GM18505 (cell line): ENCODE measurements around the gene PLRG1.
"Not testable (repeated sequence)": the region's sequence is repeated elsewhere in the genome, so short reads cannot be mapped to it uniquely, and the experiment has no call there.

Experiments
- ATAC-seq: cut with Tn5 transposase; IDR thresholded peaks from one replicate; pipeline ENCODE4 v1.9.1; 2021; ENCODE audit not compliant: unreplicated experiment
- POLR2A ChIP-seq: IDR thresholded peaks from 4 replicates; pipeline ENCODE4 v1.6.1; 2011; ENCODE audit warnings: borderline replicate concordance; ENCODE audit not compliant: insufficient read depth, insufficient read length; ENCODE audit errors: extremely low read depth

PLRG1 gene

DNA sequence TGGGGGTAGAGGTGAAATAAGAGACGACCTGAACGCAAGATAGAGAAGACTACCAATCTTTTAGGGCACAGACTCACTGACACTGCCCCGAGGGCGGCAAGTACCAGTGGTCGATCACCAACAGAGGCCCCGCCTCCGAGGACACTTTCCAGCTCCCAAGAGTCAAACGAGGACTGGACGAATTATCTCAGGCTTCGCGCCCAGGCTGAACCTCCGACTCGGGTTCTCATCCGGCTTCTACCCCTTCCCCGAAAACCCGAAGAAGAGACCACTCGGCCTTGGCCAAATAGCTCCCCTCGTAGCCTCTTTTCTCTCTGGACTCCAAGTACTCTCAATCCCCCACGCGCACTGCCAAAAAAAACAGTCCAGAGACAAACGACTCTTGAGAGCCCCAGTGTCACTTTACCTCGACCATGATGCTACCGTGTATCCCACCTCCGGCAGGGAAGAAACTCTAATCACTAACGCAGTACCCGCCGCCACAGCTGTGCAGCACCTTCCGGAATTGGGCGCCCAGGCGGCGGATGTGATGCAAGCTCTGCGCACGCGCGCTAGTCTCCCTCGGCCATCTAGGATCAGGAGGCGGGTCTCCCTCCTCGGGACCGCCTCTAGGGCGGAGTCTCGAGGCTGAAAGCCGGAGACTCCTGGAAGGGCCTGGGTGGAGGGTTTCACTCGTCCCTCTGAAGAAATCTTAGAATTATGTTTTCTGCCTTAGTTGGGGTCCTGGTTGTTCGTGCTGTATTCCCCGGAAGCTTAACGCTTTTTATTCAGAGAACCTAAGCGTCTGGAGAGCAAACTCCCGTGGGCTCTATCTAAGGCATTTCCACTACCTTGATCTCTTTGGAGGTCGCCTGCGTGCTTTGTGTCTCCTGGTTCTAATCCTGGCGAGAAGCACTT lies at the start of gene PLRG1:
Gene PLRG1, minus strand, starts transcription at position 507 of the 897 bp plus-strand sequence. Its CDS starts 92 bp downstream, at position 415.
- peak; percentile 99 for ATAC-seq
- TF ChIP-seq POLR2A, result peak; percentile 91

DNA sequence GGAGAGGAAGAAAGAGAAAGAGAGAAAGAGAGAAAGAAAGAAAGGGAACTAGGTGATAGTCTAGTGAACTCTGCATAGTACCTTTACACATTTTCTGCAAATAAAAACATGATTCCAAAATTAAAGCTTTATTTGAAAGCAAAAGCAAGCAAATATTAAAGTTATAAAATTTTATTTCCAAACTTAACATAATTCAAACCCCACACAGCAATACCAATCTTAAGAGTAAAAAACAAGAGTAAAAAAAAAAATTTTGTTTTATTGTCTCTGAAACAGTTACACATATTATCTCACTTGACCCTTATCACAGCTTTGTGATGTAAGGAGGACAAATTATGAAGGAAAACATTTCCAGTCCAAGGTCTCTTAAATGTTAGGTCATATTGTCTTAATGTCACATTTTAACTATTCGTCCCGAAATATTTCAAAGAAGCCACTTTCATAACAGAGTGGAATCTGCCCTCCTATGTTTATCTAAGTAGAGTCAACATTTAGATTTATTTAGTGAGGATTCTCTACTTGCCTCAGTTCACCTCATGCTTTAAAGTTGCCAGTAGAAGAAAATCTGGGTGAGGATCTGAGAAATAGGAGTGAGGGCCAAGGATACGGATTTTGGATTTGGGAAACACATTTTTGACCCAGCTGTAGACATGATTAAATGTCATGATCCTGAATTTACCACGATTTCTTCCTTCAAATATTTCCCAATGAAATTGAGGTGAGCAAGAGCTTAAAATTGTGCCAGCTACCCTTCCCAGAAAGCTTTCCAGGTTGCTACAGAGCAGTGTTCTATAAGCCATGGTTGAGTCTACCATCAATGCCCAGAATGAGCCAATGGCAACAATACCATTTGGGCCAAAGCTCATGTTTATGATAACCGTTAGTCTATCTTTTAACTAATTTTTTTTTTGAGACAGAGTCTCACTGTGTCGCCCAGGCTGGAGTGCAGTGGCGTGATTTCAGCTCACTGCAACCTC lies 47.9 kb upstream of the PLRG1 start:
- ATAC-seq, result no peak
- TF ChIP-seq POLR2A, result no peak

DNA sequence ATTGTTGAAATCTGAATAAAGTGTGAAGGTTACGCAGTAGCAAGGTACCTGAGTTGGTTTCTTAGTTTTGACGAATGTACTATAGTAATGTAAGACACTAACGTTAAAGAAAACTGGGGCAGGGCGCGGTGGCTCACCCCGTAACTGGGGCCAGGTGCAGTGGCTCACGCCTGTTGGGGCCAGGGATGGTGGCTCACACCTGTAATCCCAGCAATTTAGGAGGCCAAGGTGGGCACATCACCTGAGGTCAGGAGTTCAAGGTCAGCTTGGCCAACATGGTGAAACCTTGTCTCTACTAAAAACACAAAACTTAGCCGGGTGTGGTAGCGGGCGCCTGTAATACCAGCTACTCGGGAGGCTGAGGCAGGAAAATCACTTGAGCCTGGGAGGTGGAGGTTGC lies 47.1 kb upstream of the PLRG1 start:
- ATAC-seq, result not testable (repeated sequence)

DNA sequence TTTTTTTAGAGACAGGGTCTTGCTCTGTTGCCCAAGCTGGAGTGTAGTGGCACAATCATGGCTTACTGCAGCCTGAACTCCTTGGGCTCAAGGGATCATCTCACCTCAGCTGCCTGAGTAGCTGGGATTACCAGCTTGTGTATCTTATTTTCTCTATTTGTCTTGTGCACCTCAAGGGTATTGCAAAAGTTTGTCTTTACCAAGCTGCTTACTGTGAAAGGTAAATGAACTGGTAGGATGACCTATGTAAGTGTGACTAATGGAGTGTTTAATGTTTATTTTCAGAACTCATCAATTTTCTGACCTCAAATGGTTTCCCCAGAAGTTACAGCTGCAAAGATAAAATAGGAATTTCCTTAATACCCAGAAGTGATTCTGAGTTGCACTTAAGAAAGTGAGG lies 45.6 kb upstream of the PLRG1 start:
- no peak for TF ChIP-seq POLR2A
- no peak for ATAC-seq

DNA sequence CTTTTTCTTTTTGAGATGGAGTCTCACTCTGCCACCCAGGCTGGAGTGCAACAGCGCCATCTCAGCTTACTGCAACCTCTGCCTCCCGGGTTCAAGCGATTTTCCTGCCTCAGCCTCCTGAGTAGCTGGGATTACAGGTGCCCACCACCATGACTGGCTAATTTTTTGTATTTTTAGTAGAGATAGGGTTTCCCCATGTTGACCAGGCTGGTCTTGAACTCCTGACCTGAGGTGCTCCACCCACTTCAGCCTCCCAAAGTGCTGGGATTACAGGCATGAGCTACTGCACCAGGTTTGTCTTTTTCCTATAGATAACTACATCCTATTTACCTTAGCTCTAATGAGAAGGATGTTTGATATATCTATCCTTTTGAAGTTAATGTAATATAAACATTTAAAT lies 44.1 kb upstream of the PLRG1 start:
- ATAC-seq, result not testable (repeated sequence)

DNA sequence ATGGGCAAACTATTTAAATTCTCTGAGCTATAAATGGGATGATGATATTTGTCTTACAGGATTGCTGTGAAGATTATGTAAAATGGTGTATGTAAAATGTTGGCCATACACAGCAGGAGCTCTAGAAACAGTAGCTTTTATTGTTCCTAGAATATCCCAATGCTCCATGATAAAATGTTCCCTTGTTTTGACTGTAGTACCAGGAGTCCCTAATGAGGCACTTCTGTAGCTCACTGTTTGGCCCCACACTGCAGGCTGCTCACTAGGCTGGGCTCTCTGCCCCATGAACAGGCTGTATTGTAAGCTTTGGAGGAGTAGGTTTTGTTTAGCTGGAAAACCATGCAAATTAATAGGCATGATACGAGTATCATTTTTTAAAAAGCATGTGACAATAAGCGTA lies 43.7 kb upstream of the PLRG1 start:
- ATAC-seq, result no peak

DNA sequence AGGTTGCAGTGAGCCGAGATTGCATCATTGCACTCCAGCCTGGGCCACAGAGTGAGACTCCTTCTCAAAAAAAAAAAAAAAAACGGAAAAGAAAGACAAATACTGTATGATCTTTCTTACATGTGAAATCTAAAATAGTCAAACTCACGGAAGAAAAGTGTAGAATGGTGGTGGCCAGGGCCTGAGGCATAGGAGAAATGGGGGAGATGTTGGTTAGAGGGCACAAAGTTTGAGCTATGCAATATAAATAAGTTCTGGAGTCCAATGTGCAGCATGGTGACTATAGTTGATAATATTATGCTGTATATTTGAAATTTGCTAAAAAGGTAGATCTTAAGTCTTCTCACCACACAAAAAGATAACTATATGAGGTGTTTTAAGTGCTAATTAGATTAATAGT lies 41.7 kb upstream of the PLRG1 start:
- ATAC-seq, result no peak
- TF ChIP-seq POLR2A, result no peak

More for the DNA sequence above, 43.7 kb upstream of the PLRG1 start:
- no peak for TF ChIP-seq POLR2A

DNA sequence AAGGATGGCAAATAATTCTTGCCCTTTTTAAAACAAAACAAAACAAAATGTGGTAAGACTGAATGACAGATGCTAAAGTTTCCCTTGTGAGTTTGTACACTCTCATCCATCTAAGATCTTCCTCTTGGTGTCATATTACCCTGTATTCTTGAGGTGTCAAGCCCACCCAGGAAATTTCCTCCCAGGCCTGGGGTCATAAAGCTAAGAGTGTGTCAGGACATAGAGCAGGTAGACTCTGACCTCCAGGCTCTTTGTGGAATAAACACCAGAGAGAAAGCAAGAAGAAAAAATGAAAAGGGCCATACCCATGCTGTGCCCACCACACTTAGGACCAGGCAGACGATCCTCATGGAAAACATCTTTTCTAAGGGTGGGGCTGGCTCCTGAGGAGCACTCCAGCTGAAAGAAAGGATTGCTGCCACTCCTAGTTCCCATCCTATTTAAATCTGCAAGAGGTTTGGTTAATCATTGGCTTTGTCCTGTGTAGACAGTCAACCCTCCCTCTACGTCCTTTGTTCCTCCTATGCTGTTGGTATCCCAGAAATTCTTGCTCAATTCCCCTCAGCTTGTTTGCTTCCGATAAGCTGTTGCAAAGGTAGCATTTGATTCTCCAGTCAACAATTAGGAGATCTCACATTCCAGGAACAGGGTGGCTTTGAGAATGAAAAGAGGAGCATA lies 40.3 kb upstream of the PLRG1 start, which contains the start of gene FGA:
Gene FGA, minus strand, starts transcription at position 414 of the 678 bp plus-strand sequence. Its CDS starts 55 bp downstream, at position 359.
- no peak for TF ChIP-seq POLR2A
- no peak for ATAC-seq

DNA sequence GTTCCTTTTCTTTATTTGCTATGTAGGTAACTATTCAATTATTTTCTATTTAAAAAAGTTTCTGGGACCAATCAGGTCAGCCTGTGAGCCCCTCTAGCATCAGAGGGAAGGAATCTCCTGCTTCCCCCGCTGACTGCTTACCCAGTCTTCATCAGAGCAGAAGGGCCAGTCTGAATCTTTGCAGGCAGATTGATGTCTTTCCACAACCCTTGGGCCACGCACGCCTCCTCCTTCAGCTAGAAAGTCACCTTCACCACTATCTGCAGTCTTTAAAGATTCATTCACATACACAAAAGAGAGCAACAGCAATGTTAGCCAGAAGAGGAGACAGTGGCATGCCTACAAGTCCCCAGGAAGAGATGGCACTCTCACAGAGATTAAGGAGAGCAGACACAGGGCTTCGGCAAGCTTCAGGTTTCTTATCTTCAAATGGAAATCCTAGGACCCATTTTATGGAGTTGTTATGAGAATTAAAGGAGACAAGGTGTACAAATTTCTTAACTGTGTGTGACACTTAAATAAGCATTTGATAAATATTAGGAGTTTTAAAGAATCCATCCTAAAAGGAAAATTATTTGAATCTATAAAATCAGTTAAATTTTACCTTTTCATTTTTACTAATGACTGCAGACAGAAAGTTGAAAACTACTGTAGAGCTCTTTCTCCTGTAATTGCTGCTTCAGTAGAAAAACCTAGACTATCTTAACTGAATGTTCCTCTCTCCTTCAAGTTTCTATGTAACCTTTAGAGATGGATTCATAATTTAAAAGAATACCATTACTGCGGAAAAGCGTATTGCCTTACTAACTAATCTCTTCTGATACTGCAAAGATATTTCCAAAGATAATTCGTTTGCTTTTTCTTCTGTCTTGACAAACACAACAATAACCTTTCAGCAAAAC lies 39.3 kb upstream of the PLRG1 start:
- ATAC-seq, result no peak
- TF ChIP-seq POLR2A, result no peak

DNA sequence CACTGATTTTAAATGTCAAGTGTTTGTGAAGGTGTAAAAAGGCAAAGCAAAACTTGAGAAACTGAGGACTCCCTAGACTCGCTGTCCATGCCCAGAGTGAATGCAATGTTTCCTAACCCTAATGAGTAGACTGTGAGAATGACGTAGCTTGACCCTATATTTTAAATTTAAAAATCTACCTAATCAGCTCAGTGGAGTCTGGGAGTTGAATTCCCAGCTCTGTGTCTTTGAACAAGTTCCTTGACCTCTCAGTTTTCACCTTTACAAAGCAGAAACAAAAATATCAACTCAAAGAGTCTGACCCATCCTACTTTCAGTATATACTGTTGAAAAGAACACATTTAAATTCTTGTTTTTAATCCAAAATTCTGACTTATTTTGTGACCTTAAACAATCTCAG lies 38.0 kb upstream of the PLRG1 start:
- ATAC-seq, result no peak
- no peak for TF ChIP-seq POLR2A

DNA sequence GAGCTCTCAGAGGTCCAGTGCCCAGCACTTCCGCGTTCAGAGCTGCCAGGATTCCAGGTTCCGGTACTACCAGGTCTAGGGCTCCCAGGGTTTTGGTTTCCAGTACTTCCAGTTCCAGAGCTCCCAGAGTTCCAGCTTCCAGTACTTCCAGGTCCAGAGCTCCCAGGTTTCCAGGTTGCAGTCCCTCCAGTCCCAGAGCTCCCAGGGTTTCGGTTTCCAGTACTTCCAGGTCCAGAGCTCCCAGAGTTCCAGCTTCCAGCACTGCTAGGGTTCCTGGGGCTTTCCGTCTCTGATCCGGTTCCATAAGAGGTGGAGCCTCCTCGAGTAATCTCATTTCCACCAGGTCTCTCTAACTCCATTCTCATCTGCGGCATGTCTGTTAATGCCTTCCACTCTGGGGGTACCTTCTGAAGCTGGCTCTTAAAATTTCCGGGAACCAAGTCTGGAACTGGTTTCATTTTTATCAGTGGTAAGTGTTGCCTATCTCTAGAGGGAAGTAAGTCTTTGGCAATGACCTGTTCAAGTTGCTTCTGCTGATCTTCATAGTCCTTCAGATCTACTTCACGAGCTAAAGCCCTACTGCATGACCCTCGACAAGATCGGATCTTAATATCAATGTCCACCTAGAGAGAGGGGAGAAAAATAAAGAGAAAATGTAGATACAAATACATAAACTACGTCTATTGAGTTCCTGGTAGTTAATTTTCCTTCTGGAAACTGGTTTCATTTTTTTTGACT lies 36.3 kb upstream of the PLRG1 start:
- no peak for TF ChIP-seq POLR2A
- ATAC-seq, result no peak
